ENCODE results near the gene ARHGAP22. TPM values are rescaled to one million over a fixed set of nuclear protein-coding genes. Genes with fewer than 3 reads are reported as not detected.

ARHGAP22 gene
- total and polyA plus RNA-seq, 7 experiments from 2014 or later = 0.37 to 2.9 (median 1.1) TPM; not detected in 3

GRCh38 chr10:48459270-48460150 lies 145.4 kb downstream of the ARHGAP22 start:
- Mint-ChIP-seq H3K36me3 (no peaks in the 10 kb centered on the region), H3K4me3 (no peak overlapping the region), H3K9me3 (peaks cover 0 to 2% (median 0%) of the 10 kb centered on the region in 11 donors), H3K4me1 (no peaks in the 10 kb centered on the region), H3K27ac (no peak overlapping the region), H3K27me3 (no peaks in the 10 kb centered on the region)
- Histone ChIP-seq H3K27me3 (ENCODE audit: control insufficient read depth in 2 of 2, insufficient read depth in 2 of 2, low read length in 2 of 2) (no peaks in the 10 kb centered on the region), H3K27ac (ENCODE audit: low read depth, low read length) (no peak overlapping the region), H3K4me3 (ENCODE audit: low read length) (no peak overlapping the region), H3K36me3 (ENCODE audit: control insufficient read depth in 2 of 3, insufficient read depth in 3 of 3, low read length in 3 of 3) (no peaks in the 10 kb centered on the region), H3K4me1 (ENCODE audit: control insufficient read depth in 2 of 2, insufficient read depth in 2 of 2, low read length in 2 of 2) (no peaks in the 10 kb centered on the region), H3K9me3 (ENCODE audit: control insufficient read depth in 2 of 3, low read length in 3 of 3) (no peaks in the 10 kb centered on the region)
- intact Hi-C loops (cut with micrococcal nuclease) = no loop called here
- DNase-seq (peak in 1 of 9 donors; percentile 10), ATAC-seq (no peak)
- ChIA-PET CTCF (no interaction called here), POLR2A (no interaction called here)

GRCh38 chr10:48458662-48459048 lies 146.2 kb downstream of the ARHGAP22 start:
- Mint-ChIP-seq H3K36me3 (no peaks in the 10 kb centered on the region), H3K9me3 (peaks cover 0 to 2% (median 0%) of the 10 kb centered on the region in 11 donors), H3K27ac (no peak overlapping the region), H3K4me1 (no peaks in the 10 kb centered on the region), H3K27me3 (no peaks in the 10 kb centered on the region), H3K4me3 (no peak overlapping the region)
- ChIA-PET POLR2A (no interaction called here), CTCF (no interaction called here)
- H3K27me3 ChIP-seq (ENCODE audit: control insufficient read depth in 2 of 2, insufficient read depth in 2 of 2, low read length in 2 of 2) = no peaks in the 10 kb centered on the region
- no peaks in the 10 kb centered on the region for H3K9me3 ChIP-seq (ENCODE audit: control insufficient read depth in 2 of 3, low read length in 3 of 3)
- no peaks in the 10 kb centered on the region for H3K36me3 ChIP-seq (ENCODE audit: control insufficient read depth in 2 of 3, insufficient read depth in 3 of 3, low read length in 3 of 3)
- ATAC-seq (no peak), DNase-seq (no peak)
- no peak overlapping the region for H3K4me3 ChIP-seq (ENCODE audit: low read length)
- H3K4me1 ChIP-seq (ENCODE audit: control insufficient read depth in 2 of 2, insufficient read depth in 2 of 2, low read length in 2 of 2) = no peaks in the 10 kb centered on the region
- H3K27ac ChIP-seq (ENCODE audit: low read depth, low read length) = no peak overlapping the region
- intact Hi-C loops (cut with micrococcal nuclease) = no loop called here

GRCh38 chr10:48457949-48458661 lies 146.8 kb downstream of the ARHGAP22 start:
- Mint-ChIP-seq H3K4me3 (peak overlapping the region in 1 of 10 donors; percentile 18), H3K27me3 (peaks cover 0 to 1% (median 0%) of the 10 kb centered on the region in 5 donors), H3K4me1 (no peaks in the 10 kb centered on the region), H3K27ac (no peak overlapping the region), H3K36me3 (no peaks in the 10 kb centered on the region), H3K9me3 (peaks cover 0 to 2% (median 0%) of the 10 kb centered on the region in 11 donors)
- Histone ChIP-seq H3K27ac (ENCODE audit: low read depth, low read length) (no peak overlapping the region), H3K36me3 (ENCODE audit: control insufficient read depth in 2 of 3, insufficient read depth in 3 of 3, low read length in 3 of 3) (no peaks in the 10 kb centered on the region), H3K27me3 (ENCODE audit: control insufficient read depth in 2 of 2, insufficient read depth in 2 of 2, low read length in 2 of 2) (no peaks in the 10 kb centered on the region), H3K4me1 (ENCODE audit: control insufficient read depth in 2 of 2, insufficient read depth in 2 of 2, low read length in 2 of 2) (no peaks in the 10 kb centered on the region), H3K4me3 (ENCODE audit: low read length) (no peak overlapping the region), H3K9me3 (ENCODE audit: control insufficient read depth in 2 of 3, low read length in 3 of 3) (no peaks in the 10 kb centered on the region)
- ATAC-seq (no peak), DNase-seq (no peak)
- intact Hi-C loops (cut with micrococcal nuclease) = no loop called here
- CTCF ChIA-PET = no interaction called here
- POLR2A ChIA-PET = no interaction called here

- Mint-ChIP-seq H3K4me3 (no peak overlapping the region), H3K36me3 (no peaks in the 10 kb centered on the region), H3K27ac (no peak overlapping the region), H3K4me1 (no peaks in the 10 kb centered on the region), H3K27me3 (peaks cover 0 to 4% (median 0%) of the 10 kb centered on the region in 5 donors), H3K9me3 (peaks cover 0 to 2% (median 0%) of the 10 kb centered on the region in 11 donors)
- no peak overlapping the region for H3K27ac ChIP-seq (ENCODE audit: low read depth, low read length)
- H3K4me1 ChIP-seq (ENCODE audit: control insufficient read depth in 2 of 2, insufficient read depth in 2 of 2, low read length in 2 of 2) = no peaks in the 10 kb centered on the region
- H3K36me3 ChIP-seq (ENCODE audit: control insufficient read depth in 2 of 3, insufficient read depth in 3 of 3, low read length in 3 of 3) = no peaks in the 10 kb centered on the region
- no peak for DNase-seq
- CTCF ChIA-PET = no interaction called here
- H3K9me3 ChIP-seq (ENCODE audit: control insufficient read depth in 2 of 3, low read length in 3 of 3) = no peaks in the 10 kb centered on the region
- intact Hi-C loops (cut with micrococcal nuclease) = no loop called here
- no peak for ATAC-seq
- POLR2A ChIA-PET = no interaction called here
- no peak overlapping the region for H3K4me3 ChIP-seq (ENCODE audit: low read length)
- no peaks in the 10 kb centered on the region for H3K27me3 ChIP-seq (ENCODE audit: control insufficient read depth in 2 of 2, insufficient read depth in 2 of 2, low read length in 2 of 2)
Observed at GRCh38 chr10:48456808-48457761, 147.8 kb downstream of the ARHGAP22 start.

DNA sequence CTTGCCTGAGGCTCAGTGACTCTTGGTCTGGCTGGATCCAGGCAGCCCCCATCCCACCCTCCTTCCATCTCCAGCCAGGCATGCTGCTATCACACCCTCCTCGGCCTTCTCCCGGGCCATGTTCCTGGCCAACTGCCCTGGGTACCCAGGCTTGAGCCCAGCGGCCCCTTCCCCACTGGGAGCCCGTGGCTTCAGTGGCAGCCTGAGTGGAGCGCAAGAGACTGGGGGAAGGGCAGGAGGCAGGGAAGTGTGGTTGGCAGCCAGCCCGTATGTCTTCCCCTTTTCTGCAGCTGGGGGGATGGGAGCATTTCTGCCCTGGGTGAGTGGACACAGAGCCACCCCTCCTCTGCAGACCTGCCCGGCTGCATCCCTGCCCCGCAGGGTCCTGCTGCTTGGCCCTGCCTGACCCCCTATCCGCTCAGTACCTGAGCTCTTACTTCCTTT lies 148.5 kb downstream of the ARHGAP22 start:
- Histone ChIP-seq H3K27ac (ENCODE audit: low read depth, low read length) (no peak overlapping the region), H3K4me3 (ENCODE audit: low read length) (no peak overlapping the region), H3K27me3 (ENCODE audit: control insufficient read depth in 2 of 2, insufficient read depth in 2 of 2, low read length in 2 of 2) (no peaks in the 10 kb centered on the region), H3K9me3 (ENCODE audit: control insufficient read depth in 2 of 3, low read length in 3 of 3) (no peaks in the 10 kb centered on the region), H3K4me1 (ENCODE audit: control insufficient read depth in 2 of 2, insufficient read depth in 2 of 2, low read length in 2 of 2) (no peaks in the 10 kb centered on the region), H3K36me3 (ENCODE audit: control insufficient read depth in 2 of 3, insufficient read depth in 3 of 3, low read length in 3 of 3) (no peaks in the 10 kb centered on the region)
- Mint-ChIP-seq H3K9me3 (peaks cover 0 to 2% (median 0%) of the 10 kb centered on the region in 11 donors), H3K4me1 (no peaks in the 10 kb centered on the region), H3K4me3 (no peak overlapping the region), H3K36me3 (no peaks in the 10 kb centered on the region), H3K27me3 (peaks cover 0 to 4% (median 0%) of the 10 kb centered on the region in 5 donors), H3K27ac (no peak overlapping the region)
- ChIA-PET POLR2A (no interaction called here), CTCF (no interaction called here)
- intact Hi-C loops (cut with micrococcal nuclease) = no loop called here
- DNase-seq = no peak
- peak; percentile 73 for ATAC-seq

DNA sequence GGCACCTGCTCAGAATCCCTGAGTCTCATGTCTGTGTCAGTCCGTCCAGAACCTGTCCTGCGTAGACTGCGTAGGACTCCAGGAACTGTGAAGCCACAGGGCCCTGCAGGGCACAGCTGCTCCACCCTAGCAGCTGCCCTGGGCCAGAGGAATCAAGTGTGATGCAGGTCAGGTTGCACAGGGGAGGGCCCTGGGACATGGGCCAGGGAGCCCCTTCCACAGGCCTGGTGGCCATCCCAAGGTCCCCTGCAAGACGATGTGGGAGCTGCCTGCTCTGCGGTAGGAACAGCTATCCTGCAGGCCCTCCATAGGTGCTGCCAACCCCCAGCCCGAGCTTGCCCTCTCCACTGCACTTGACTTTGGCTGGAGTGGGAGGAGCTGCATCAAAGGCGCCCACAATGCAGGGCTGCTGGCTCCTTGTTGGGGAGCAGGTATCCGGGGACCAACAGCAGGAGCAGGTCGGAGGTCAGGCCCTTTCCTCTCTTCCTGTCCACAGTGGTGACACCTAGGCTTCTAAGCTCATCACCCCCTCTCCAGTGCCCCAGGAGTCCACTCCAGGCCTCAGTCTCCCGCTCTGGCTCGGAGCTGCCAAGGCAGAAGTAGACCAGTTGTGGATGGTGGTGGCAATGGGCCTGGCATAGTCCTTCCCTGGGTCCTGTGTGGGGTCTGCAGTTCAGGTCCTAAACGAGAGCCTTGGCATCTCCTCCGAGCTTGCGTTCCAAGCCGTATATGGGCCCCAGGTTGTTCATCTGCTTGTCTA lies 149.3 kb downstream of the ARHGAP22 start:
- ATAC-seq (no peak), DNase-seq (no peak)
- intact Hi-C loops (cut with micrococcal nuclease) = no loop called here
- no peak overlapping the region for H3K27ac ChIP-seq (ENCODE audit: low read depth, low read length)
- Mint-ChIP-seq H3K9me3 (peaks cover 0 to 2% (median 0%) of the 10 kb centered on the region in 11 donors), H3K27ac (no peak overlapping the region), H3K4me3 (no peak overlapping the region), H3K4me1 (no peaks in the 10 kb centered on the region), H3K27me3 (peaks cover 0 to 4% (median 0%) of the 10 kb centered on the region in 5 donors), H3K36me3 (no peaks in the 10 kb centered on the region)
- H3K27me3 ChIP-seq (ENCODE audit: control insufficient read depth in 2 of 2, insufficient read depth in 2 of 2, low read length in 2 of 2) = no peaks in the 10 kb centered on the region
- H3K9me3 ChIP-seq (ENCODE audit: control insufficient read depth in 2 of 3, low read length in 3 of 3) = no peaks in the 10 kb centered on the region
- ChIA-PET POLR2A (no interaction called here), CTCF (no interaction called here)
- no peaks in the 10 kb centered on the region for H3K36me3 ChIP-seq (ENCODE audit: control insufficient read depth in 2 of 3, insufficient read depth in 3 of 3, low read length in 3 of 3)
- no peak overlapping the region for H3K4me3 ChIP-seq (ENCODE audit: low read length)
- H3K4me1 ChIP-seq (ENCODE audit: control insufficient read depth in 2 of 2, insufficient read depth in 2 of 2, low read length in 2 of 2) = no peaks in the 10 kb centered on the region
